Activated CD4-positive, alpha-beta T cell treated with anti-CD3 and anti-CD28 coated beads, Interleukin-2, amount 50 U/mL, for 16 hours (primary cell): ENCODE data around the gene SCD.
"Not testable (repeated sequence)": the region's sequence is repeated elsewhere in the genome, so short reads cannot be mapped to it uniquely, and the experiment has no call there.

Experiments
- DNase-seq: peaks from one replicate; pipeline ENCODE4 v3.0.0-alpha.2; 2020

Gene SCD

GRCh38 chr10:100362570-100363496 lies 15.8 kb downstream of the SCD start:
- DNase-seq: no peak

DNA sequence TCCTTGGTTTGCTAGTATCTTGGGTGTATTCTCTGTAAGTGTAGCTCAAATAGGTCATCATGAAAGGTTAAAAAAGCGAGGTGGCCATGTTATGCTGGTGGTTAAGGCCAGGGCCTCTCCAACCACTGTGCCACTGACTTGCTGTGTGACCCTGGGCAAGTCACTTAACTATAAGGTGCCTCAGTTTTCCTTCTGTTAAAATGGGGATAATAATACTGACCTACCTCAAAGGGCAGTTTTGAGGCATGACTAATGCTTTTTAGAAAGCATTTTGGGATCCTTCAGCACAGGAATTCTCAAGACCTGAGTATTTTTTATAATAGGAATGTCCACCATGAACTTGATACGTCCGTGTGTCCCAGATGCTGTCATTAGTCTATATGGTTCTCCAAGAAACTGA lies 17.1 kb downstream of the SCD start:
- no peak for DNase-seq

GRCh38 chr10:100364735-100365391 lies 17.8 kb downstream of the SCD start:
- no peak for DNase-seq

GRCh38 chr10:100368721-100369120 lies 21.7 kb downstream of the SCD start:
- DNase-seq: no peak

GRCh38 chr10:100370714-100371481 lies 23.9 kb downstream of the SCD start:
- DNase-seq: peak; percentile 71

GRCh38 chr10:100371482-100372027 lies 24.5 kb downstream of the SCD start:
- no peak for DNase-seq

GRCh38 chr10:100372415-100373297 lies 25.6 kb downstream of the SCD start:
- no peak for DNase-seq

- peak; percentile 97 for DNase-seq
Observed at GRCh38 chr10:100373298-100374199, 26.5 kb downstream of the SCD start.

GRCh38 chr10:100374200-100374655 lies 27.2 kb downstream of the SCD start:
- no peak for DNase-seq

DNA sequence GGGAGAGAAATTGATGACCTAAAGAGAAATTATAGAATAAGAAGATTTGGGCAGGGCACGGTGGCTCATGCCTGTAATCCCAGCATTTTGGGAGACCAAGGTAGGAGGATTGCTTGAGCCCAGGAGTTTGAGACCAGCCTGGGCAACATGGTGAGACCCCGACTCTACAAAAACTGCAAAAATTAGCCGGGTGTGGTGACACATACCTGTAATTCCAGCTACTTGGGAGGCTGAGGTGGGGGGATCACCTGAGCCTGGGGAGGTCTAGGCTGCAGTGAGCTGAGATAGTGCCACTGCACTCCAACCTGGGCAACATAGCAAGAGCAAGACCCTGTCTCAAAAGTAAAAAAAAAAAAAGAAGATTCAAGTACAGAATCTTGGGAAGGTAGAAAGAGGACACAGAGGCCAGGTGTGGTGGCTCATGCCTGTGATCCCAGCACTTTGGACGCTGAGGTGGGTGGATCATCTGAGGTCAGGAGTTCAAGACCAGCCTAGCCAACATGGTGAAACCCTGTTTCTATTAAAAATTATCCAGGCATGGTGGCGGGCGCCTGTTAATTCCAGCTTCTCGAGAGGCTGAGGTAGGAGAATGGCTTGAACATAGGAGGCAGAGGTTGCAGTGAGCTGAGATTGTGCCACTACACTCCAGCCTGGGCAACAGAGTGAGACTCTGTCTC lies 27.8 kb downstream of the SCD start:
- not testable (repeated sequence) for DNase-seq

- not testable (repeated sequence) for DNase-seq
Observed at GRCh38 chr10:100376656-100377055, 29.6 kb downstream of the SCD start.

DNA sequence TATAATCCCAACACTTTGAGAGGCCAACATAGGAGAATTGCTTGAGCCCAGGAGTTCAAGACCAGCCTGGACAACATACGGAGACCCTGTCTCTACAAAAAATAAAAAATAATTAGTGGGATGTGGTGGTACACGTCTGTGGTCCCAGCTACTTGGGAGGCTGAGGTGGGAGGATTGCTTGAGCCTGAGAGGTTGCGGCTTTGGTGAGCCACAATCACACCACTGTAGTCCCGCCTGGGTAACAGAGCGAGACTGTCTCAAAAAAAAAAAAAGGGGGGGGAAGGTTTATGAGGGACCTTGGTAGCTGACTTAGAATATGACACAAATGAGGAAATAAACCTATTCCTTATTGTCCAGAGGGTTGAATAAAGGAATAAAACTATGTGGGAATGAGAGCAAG lies 30.8 kb downstream of the SCD start:
- DNase-seq: no peak

- no peak for DNase-seq
Observed at GRCh38 chr10:100380400-100380799, 33.4 kb downstream of the SCD start.

GRCh38 chr10:100382553-100382952 lies 35.5 kb downstream of the SCD start:
- no peak for DNase-seq

DNA sequence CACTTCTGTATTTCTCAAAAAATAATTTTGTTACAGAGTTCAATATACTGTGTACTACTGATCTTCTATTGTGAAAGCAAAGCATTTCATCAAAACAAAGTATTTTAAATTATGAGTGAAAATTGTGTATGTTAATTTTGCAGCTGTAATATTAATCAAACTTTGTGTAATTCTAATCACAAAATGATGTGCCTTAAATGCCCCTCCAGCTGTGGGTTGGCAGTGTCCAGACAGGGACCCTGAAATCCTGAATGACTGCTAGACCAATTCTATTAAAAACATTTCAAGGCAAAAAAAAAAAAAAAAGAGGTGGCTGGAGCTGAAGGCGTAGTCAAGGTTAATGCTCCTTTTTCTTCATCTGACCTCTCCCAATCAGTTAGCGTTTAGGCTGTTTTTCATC lies 36.2 kb downstream of the SCD start:
- DNase-seq: no peak

- DNase-seq: peak; percentile 29
Observed at GRCh38 chr10:100391163-100392002, 44.4 kb downstream of the SCD start.

GRCh38 chr10:100392686-100393003 lies 45.6 kb downstream of the SCD start:
- DNase-seq: no peak

DNA sequence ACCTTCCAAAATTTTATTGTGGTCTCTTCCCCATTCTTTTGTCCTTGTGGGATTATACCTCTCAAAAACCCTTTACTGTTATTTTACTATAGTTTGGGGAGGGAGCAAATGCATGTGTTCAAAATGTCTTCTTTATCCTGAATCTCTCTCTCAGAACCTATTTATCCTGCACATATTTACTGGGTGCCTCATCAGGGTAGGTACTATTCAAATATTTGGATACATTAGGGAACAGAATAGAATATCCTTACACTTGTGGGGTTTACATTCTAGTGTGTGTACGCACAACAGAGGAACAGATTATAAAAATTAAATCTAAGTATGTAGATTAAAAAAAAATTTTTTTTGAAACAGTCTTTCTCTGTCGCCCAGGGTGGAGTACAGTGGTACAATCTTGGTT lies 48.6 kb downstream of the SCD start:
- no peak for DNase-seq

DNA sequence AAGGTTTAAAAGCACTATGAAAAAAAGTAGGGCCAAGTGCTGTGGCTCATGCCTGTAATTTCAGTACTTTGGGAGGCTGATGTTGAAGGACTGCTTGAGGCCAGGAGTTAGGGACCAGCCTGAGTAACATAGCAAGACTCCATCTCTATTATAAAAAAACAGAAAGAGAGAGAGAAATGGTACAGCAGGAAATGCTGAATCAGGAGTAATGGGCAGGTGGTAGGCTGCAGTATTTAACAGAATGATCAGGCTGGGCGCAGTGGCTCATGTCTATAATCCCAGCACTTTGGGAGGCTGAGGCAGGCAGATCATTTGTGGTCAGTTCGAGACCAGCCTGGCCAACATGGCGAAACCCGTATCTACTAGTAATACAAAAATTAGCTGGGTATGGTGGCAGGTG lies 49.6 kb downstream of the SCD start:
- DNase-seq: no peak
